Measurements from ENCODE around the gene DGLUCY. TPM values are rescaled to one million over a fixed set of nuclear protein-coding genes. Genes with fewer than 3 reads are reported as not detected.

DGLUCY gene
- total RNA-seq, 1 donor, result 45.6 TPM

GRCh38 chr14:91070572-91070971 lies 43.3 kb upstream of the DGLUCY start:
- Histone ChIP-seq H3K4me1 (ENCODE audit: insufficient read depth, low read length) (no peaks in the 10 kb centered on the region), H3K79me2 (ENCODE audit: insufficient read depth, low read length) (no peaks in the 10 kb centered on the region), H3K36me3 (ENCODE audit: insufficient read depth, low read length) (no peaks in the 10 kb centered on the region), H3K27ac (ENCODE audit: low read depth, low read length) (no peak overlapping the region), H4K20me1 (ENCODE audit: insufficient read depth, low read length) (no peaks in the 10 kb centered on the region), H3K4me3 (ENCODE audit: insufficient read depth, low read length) (no peak overlapping the region), H3K9me3 (ENCODE audit: low read depth, low read length) (no peaks in the 10 kb centered on the region), H3K4me2 (ENCODE audit: insufficient read depth, low read length) (no peak overlapping the region), H2AFZ (ENCODE audit: low read length) (no peak overlapping the region), H3K27me3 (ENCODE audit: insufficient read depth, low read length) (no peaks in the 10 kb centered on the region)
- no peak for TF ChIP-seq CTCF (IDR thresholded peaks at IDR 0.05; ENCODE audit: extremely low read depth, low read depth, low read length)
- DNase-seq (ENCODE audit: insufficient read length, low spot score, missing footprints), result no peak

GRCh38 chr14:91075553-91075952 lies 38.3 kb upstream of the DGLUCY start:
- no peak for DNase-seq (ENCODE audit: insufficient read length, low spot score, missing footprints)
- Histone ChIP-seq H3K27me3 (ENCODE audit: insufficient read depth, low read length) (peaks cover 4% of the 10 kb centered on the region), H3K4me1 (ENCODE audit: insufficient read depth, low read length) (no peaks in the 10 kb centered on the region), H3K36me3 (ENCODE audit: insufficient read depth, low read length) (no peaks in the 10 kb centered on the region), H3K79me2 (ENCODE audit: insufficient read depth, low read length) (no peaks in the 10 kb centered on the region), H3K4me2 (ENCODE audit: insufficient read depth, low read length) (no peak overlapping the region), H3K9me3 (ENCODE audit: low read depth, low read length) (no peaks in the 10 kb centered on the region), H4K20me1 (ENCODE audit: insufficient read depth, low read length) (no peaks in the 10 kb centered on the region), H3K4me3 (ENCODE audit: insufficient read depth, low read length) (no peak overlapping the region), H3K27ac (ENCODE audit: low read depth, low read length) (no peak overlapping the region), H2AFZ (ENCODE audit: low read length) (no peak overlapping the region)
- TF ChIP-seq CTCF (IDR thresholded peaks at IDR 0.05; ENCODE audit: extremely low read depth, low read depth, low read length), result no peak

GRCh38 chr14:91078095-91078737 lies 35.7 kb upstream of the DGLUCY start:
- Histone ChIP-seq H3K36me3 (ENCODE audit: insufficient read depth, low read length) (no peaks in the 10 kb centered on the region), H3K4me3 (ENCODE audit: insufficient read depth, low read length) (no peak overlapping the region), H3K79me2 (ENCODE audit: insufficient read depth, low read length) (no peaks in the 10 kb centered on the region), H4K20me1 (ENCODE audit: insufficient read depth, low read length) (no peaks in the 10 kb centered on the region), H3K4me2 (ENCODE audit: insufficient read depth, low read length) (no peak overlapping the region), H3K9me3 (ENCODE audit: low read depth, low read length) (no peaks in the 10 kb centered on the region), H2AFZ (ENCODE audit: low read length) (no peak overlapping the region), H3K27ac (ENCODE audit: low read depth, low read length) (no peak overlapping the region), H3K4me1 (ENCODE audit: insufficient read depth, low read length) (no peaks in the 10 kb centered on the region), H3K27me3 (ENCODE audit: insufficient read depth, low read length) (peaks cover 4% of the 10 kb centered on the region)
- no peak for DNase-seq (ENCODE audit: insufficient read length, low spot score, missing footprints)
- TF ChIP-seq CTCF (IDR thresholded peaks at IDR 0.05; ENCODE audit: extremely low read depth, low read depth, low read length), result no peak

- Histone ChIP-seq H3K79me2 (ENCODE audit: insufficient read depth, low read length) (no peaks in the 10 kb centered on the region), H3K4me1 (ENCODE audit: insufficient read depth, low read length) (no peaks in the 10 kb centered on the region), H3K4me3 (ENCODE audit: insufficient read depth, low read length) (no peak overlapping the region), H3K27ac (ENCODE audit: low read depth, low read length) (no peak overlapping the region), H3K4me2 (ENCODE audit: insufficient read depth, low read length) (no peak overlapping the region), H3K9me3 (ENCODE audit: low read depth, low read length) (no peaks in the 10 kb centered on the region), H3K27me3 (ENCODE audit: insufficient read depth, low read length) (peaks cover 4% of the 10 kb centered on the region), H2AFZ (ENCODE audit: low read length) (no peak overlapping the region), H3K36me3 (ENCODE audit: insufficient read depth, low read length) (no peaks in the 10 kb centered on the region), H4K20me1 (ENCODE audit: insufficient read depth, low read length) (no peaks in the 10 kb centered on the region)
- no peak for TF ChIP-seq CTCF (IDR thresholded peaks at IDR 0.05; ENCODE audit: extremely low read depth, low read depth, low read length)
- DNase-seq (ENCODE audit: insufficient read length, low spot score, missing footprints), result no peak
Measured at GRCh38 chr14:91080071-91080470, 33.8 kb upstream of the DGLUCY start.

Measured in osteoblast (primary cell).